ENCODE results near the gene SESN3. TPM values are rescaled to one million over a fixed set of nuclear protein-coding genes. Genes with fewer than 3 reads are reported as not detected.

Gene SESN3
- total RNA-seq, 1 experiment from 2014 or later = 36.8 TPM

GRCh38 chr11:95239871-95240649 is 9.1 kb upstream of the SESN3 start:
- Histone ChIP-seq H3T11ph (ENCODE audit: low read length) (no peak overlapping the region), H4K5ac (ENCODE audit: insufficient read length, low read depth, low read length) (no peak overlapping the region), H4K20me1 (ENCODE audit: control insufficient read depth, insufficient read depth, insufficient read length) (no peaks in the 10 kb centered on the region), H3K79me2 (ENCODE audit: insufficient read depth, low read length) (no peaks in the 10 kb centered on the region), H3K9me3 (ENCODE audit: control insufficient read depth, low read depth, low read length) (no peaks in the 10 kb centered on the region), H2BK20ac (ENCODE audit: low read depth, low read length, poor library complexity, severe bottlenecking) (no peak overlapping the region), H3K23me2 (ENCODE audit: insufficient read length, low read depth, low read length, poor library complexity, severe bottlenecking) (no peaks in the 10 kb centered on the region), H2AFZ (ENCODE audit: low read length) (no peak overlapping the region), H2BK15ac (ENCODE audit: low read depth, low read length) (no peak overlapping the region), H3K79me1 (ENCODE audit: insufficient read depth, low read depth, low read length, poor library complexity, severe bottlenecking) (no peaks in the 10 kb centered on the region), H3K27me3 (ENCODE audit: insufficient read depth, low read length) (no peaks in the 10 kb centered on the region), H3K18ac (ENCODE audit: insufficient read length, low read depth, low read length) (no peak overlapping the region), H3K4ac (ENCODE audit: low read depth, low read length) (no peak overlapping the region), H3K4me2 (ENCODE audit: insufficient read depth, insufficient read length, low read length) (no peak overlapping the region), H3K23ac (ENCODE audit: insufficient read length, low read depth, low read length) (no peak overlapping the region), H2AK5ac (ENCODE audit: insufficient read length, low read length) (no peak overlapping the region), H3K27ac (ENCODE audit: insufficient read length, low read depth, low read length) (no peak overlapping the region), H3K9ac (ENCODE audit: extremely low read depth, insufficient read length, low read length) (no peak overlapping the region), H3K14ac (ENCODE audit: insufficient read depth, low read length) (no peak overlapping the region), H3K56ac (ENCODE audit: insufficient read length, low read depth, low read length) (no peak overlapping the region), H2BK120ac (ENCODE audit: low read depth, low read length, poor library complexity, severe bottlenecking) (no peak overlapping the region), H4K8ac (replicated peaks; ENCODE audit: insufficient read length, low read depth, low read length) (no peak overlapping the region), H2BK12ac (ENCODE audit: insufficient read length, low read depth, low read length) (no peak overlapping the region), H2BK5ac (ENCODE audit: insufficient read length, low read length) (no peak overlapping the region), H4K91ac (ENCODE audit: insufficient read length, low read depth, low read length) (no peak overlapping the region), H3K4me1 (ENCODE audit: insufficient read depth, low read length) (peaks cover 2% of the 10 kb centered on the region; the same call in 1 of the 2 replicates)
- H3K9me3 Mint-ChIP-seq = no peaks in the 10 kb centered on the region; a peak in 1 of 5 replicates
- DNase-seq = no peak
- no peaks in the 10 kb centered on the region for H3K36me3 Mint-ChIP-seq (ENCODE audit: insufficient read depth in 1 of 3, low read depth in 3 of 3)
- no peak overlapping the region for H3K4me3 Mint-ChIP-seq
- no peaks in the 10 kb centered on the region for H3K27me3 Mint-ChIP-seq (ENCODE audit: low read depth)
- 93% methylated on average over 1 of the region's 5 CpGs for WGBS (ENCODE audit: extremely low coverage, insufficient read length, low lambda C conversion rate)
- TF ChIP-seq, protein P1, sequence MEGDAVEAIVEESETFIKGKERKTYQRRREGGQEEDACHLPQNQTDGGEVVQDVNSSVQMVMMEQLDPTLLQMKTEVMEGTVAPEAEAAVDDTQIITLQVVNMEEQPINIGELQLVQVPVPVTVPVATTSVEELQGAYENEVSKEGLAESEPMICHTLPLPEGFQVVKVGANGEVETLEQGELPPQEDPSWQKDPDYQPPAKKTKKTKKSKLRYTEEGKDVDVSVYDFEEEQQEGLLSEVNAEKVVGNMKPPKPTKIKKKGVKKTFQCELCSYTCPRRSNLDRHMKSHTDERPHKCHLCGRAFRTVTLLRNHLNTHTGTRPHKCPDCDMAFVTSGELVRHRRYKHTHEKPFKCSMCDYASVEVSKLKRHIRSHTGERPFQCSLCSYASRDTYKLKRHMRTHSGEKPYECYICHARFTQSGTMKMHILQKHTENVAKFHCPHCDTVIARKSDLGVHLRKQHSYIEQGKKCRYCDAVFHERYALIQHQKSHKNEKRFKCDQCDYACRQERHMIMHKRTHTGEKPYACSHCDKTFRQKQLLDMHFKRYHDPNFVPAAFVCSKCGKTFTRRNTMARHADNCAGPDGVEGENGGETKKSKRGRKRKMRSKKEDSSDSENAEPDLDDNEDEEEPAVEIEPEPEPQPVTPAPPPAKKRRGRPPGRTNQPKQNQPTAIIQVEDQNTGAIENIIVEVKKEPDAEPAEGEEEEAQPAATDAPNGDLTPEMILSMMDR (conservative IDR thresholded peaks at IDR 0.05) = no peak
- H3K27ac Mint-ChIP-seq = no peak overlapping the region
- peaks cover 43 to 46% of the 10 kb centered on the region in 2 experiments for H3K4me1 Mint-ChIP-seq

All from H9 (cell line).